Amniotic epithelial cell (primary cell): Measurements from ENCODE around the gene CNPY1.

Experiments
- DNase-seq: peaks from one replicate; pipeline ENCODE4 v3.0.0-alpha.2; 2010; ENCODE audit warnings: low read depth

The CNPY1 gene

DNA sequence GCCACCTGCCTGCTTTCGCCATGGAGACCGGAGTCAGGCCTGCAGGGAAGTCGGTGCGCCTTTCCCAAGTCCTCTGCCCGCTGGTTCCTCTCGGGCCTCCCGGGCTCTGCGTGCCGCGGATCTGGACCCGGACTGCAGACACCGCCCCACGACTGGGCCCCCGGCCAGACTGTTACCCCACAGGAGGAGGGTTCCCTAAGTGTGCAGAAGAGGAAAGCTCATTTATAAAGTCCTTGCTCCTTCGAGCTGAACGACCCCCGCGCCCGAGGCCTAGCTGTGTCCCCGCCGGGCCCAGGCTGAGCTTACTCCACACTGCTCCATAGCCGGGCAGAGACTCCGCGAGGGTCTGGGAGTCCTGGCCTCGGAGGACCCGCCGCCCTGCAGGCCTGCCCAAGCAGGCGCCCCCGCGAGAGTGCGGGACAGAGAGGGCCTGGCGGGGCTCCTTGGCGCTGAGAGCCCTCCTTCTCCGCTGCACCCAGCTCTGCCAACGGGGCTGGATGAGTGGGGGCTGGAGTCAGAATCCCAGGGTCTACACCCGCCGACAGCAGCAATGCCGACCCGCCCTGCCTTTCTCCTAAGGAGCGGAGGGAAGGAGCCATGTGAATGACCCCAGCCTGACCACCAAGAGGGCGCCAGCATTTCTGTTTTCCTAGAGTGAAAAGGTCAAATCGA is 80.1 kb downstream of the CNPY1 start:
- DNase-seq: no peak

DNA sequence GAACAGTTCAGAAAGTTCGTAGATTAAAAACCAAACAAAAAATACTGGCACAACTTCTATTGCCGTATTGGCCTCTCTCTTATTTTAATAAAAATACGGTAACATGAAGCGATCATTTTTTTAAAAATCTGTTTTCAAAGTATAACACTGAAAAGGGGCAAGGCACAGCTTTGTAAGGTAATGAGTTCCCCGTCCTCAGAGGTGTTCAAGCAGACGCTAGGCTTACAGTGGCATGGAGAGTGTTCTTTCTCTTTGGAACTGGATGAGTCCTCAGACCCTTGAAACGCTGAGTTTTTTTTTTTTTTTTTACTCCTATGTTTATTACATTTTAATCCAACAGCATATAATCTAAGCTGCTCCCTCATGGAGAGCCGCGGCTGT is 80.6 kb downstream of the CNPY1 start:
- no peak for DNase-seq

DNA sequence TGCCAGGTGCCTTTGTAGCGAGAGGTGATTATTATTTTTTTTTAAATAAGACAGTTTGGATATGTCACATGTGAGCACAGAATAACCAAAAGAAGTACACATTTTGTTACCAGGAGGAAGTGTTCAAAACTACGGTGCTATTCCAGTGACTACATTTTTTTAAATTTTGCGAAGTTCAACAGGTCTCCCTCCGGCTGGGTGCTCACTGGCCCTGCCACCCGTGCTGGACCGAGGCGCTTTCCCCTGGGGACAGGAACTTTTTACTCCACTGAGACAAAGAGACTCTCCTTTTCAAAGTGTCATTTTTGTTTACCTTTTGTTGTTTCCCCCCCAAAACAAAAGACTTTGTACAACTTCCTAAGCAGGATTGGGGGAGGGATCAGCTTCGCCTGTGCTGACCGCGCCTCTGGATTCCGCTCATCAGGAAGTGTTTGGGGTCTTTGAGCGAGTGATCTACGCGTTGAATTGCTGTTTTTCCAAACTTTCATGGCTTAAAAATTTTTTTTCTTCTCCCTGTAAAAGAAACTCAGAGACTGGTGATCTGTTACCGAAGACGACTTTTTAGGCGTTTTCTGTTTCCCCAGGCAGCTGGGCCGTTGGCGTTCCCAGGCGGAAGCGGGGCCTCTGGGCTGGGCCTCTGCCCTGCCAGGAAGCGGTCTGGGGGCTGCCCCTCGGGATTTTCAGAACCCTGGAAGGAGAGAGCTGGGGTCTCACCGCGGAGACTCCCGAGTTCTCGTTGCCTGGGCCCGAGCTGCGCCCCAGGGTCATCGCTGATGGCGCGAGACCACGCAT is 81.2 kb downstream of the CNPY1 start:
- no peak for DNase-seq

DNA sequence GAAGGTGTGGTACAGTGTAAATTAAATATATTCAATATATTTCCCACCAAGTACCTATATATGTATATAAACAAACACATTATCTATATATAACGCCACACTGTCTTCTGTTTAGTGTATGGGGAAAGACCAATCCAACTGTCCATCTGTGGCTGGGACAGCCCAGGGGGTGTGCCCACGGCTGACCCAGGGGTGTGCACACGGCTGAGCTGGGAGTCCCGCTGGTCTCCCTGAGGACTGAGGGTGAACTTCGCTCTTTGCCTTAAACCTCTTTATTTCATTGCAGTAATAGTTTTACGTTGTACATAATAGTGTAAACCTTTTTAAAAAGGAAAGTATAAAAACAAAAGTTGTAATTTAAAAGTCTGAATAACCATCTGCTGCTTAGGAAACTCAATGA is 82.2 kb downstream of the CNPY1 start:
- no peak for DNase-seq

DNA sequence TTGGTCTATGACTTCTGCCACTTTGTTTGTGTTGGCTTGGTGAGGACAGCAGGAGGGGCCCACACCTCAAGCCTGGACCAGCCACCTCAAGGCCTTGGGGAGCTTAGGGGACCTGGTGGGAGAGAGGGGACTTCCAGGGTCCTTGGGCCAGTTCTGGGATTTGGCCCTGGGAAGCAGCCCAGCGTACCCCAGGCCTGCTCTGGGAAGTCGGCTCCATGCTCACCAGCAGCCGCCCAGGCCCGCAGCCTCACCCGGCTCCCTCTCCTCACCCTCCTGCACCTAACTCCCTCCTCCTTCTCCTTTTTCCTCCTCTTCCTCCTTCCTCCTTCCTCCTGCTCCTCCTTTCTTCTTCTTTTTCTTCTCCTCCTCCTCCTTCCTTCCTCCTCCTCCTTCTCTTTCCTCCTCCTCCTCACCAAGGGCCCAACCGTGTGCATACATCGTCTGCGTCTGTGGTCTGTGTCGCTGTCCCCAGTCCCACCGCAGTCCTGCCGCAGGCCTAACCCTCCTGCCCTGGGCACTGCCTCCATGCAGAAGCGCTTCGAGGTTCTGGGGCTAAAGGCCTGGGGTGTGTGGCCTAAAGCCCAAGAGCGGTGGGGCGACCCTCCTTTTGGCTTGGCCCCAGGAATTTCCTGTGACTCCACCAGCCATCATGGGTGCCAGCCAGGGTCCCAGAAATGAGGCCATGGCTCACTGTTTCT is 83.1 kb downstream of the CNPY1 start:
- no peak for DNase-seq

DNA sequence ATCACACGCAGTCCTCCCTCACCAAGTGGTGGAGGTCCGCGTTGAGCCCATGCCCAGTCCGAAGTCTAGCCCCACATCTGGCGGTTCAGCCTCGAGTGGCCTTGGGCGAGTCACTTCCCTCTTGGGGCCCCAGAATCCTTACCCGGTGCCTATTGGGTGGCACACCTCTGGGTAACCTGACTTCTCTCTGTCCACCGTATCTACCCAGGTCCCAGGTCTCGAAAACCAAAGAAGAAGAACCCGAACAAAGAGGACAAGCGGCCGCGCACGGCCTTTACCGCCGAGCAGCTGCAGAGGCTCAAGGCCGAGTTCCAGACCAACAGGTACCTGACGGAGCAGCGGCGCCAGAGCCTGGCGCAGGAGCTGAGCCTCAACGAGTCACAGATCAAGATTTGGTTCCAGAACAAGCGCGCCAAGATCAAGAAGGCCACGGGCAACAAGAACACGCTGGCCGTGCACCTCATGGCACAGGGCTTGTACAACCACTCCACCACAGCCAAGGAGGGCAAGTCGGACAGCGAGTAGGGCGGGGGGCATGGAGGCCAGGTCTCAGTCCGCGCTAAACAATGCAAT is 84.1 kb downstream of the CNPY1 start:
- DNase-seq: no peak

DNA sequence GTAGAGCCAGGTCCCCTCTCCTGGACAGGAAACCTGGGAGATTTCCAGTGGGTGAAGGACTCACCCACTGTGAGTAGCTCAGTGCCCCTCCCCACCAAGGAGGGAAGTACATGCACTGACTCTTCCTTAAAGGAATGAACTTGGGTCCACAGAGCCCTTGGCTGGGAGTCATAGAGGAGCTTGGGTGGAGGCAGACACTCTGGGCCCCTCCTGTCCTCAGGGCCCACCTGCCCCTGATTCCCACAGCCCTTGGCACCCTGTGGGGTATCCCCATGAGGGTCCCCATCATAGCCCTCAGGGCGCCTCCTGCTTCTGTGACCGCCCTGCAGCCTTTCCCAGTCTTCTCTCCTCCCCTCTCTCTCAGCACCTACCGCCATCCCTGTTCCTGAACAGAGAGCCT is 84.7 kb downstream of the CNPY1 start:
- no peak for DNase-seq

DNA sequence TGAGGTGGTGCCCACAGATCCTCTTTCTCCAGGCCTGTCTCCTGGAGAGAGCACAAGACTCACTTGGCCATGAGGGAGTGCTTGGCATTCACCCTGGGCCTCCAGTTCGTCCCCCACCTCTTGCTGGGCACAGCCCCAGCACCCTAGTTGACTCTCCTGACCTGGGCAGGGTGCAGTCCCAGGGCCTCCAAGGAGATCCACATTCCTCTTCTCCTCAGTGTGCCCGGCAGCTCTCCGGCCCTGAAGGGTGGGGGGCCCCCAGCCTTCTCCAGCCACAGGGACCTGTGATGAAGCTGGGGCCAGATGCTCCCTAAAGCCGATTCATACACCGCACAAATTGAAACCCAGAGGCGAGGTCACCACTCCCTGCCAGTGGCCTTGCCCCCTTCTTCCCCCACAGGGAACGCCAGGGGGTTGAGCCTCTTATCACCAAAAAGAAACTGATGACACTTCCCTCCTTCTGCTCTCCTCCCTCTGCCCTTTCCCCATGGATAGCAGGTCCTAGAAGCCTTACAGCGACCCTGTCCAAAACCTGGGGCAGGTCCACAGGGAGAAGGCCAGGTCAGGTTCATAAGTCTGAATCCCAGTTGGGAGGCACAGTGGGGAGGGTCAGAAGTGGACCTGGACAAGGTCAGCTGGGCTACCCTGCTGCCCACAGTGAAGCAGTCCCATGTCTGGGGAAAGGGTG is 85.3 kb downstream of the CNPY1 start:
- no peak for DNase-seq

DNA sequence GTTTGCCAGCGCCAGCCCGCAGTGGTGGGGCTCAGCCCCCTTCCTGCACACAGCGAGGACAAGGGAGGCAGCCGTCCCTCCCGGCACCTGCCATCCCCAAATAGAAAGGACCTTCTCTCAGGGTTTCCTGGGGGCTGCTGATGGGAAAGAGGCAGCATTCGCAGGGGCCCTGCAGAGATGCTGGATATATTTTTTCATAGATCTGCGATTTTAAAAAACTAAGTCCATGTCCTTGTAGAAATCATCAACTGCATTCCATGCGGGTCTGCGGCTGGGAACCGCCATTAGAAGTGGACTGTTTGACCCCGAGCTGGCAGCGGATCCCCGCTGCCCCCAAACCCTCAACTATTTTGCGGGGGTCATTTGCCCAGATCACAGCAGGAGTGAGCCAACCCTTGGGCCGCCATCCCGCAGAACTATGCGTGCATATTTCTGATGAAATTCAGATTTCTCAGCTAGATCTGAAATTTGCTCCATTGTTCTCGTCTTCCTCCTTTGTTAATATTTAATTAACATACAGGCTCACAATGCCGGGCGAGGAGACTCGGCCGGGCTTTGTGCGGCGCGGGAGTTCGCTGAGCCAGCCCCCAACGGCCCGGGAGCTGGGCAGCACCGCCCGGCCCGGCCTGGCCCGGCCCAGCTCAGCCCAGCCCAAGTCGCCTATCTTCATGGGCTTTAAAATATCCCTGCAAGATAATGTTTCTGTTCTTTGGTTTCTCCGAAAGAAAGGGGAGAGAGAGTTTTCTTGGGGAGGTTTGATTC is 86.5 kb downstream of the CNPY1 start:
- no peak for DNase-seq

DNA sequence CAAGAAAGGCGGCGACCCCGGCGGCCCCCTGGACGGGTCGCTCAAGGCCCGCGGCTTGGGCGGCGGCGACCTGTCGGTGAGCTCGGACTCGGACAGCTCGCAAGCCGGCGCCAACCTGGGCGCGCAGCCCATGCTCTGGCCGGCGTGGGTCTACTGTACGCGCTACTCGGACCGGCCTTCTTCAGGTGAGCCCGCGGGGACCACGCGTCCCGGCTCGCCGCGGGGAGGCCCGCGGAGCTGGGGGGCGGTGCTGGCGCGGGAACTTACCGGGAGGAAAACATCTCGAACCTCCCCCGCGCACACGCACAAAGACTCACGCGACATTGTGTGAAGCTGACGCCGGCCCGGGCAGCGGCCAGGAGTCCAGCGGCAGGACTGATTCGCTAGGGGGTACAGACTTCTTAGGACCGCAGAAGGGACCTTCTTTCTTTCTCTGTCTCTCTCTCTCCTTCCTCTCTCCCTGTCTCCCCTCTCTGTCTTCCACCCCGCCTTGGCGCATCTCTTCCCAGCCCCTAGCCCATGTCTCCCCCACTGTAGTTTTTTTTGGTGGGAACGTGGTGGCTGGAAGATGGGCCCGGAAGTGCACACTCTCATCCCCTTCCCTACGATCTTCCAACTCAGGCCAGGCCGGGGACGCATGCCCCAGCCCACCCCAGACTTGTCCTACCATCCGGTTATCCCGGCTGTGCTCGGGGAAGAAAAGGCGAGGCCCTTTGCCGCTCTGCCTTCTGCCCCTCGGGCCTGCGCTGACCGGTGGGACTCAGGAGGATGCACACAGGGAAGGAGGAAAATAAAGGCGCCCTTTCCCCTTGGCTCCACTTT is 87.3 kb downstream of the CNPY1 start:
- DNase-seq: no peak

DNA sequence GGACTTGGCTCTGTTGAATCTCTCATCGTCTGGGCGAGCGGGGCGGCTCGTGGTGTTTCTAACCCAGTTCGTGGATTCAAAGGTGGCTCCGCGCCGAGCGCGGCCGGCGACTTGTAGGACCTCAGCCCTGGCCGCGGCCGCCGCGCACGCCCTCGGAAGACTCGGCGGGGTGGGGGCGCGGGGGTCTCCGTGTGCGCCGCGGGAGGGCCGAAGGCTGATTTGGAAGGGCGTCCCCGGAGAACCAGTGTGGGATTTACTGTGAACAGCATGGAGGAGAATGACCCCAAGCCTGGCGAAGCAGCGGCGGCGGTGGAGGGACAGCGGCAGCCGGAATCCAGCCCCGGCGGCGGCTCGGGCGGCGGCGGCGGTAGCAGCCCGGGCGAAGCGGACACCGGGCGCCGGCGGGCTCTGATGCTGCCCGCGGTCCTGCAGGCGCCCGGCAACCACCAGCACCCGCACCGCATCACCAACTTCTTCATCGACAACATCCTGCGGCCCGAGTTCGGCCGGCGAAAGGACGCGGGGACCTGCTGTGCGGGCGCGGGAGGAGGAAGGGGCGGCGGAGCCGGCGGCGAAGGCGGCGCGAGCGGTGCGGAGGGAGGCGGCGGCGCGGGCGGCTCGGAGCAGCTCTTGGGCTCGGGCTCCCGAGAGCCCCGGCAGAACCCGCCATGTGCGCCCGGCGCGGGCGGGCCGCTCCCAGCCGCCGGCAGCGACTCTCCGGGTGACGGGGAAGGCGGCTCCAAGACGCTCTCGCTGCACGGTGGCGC is 88.1 kb downstream of the CNPY1 start, which contains the start of gene EN2:
Gene EN2, plus strand, starts transcription at position 19 of the 767 bp plus-strand sequence. Its CDS starts 249 bp downstream, at position 268.
- no peak for DNase-seq

DNA sequence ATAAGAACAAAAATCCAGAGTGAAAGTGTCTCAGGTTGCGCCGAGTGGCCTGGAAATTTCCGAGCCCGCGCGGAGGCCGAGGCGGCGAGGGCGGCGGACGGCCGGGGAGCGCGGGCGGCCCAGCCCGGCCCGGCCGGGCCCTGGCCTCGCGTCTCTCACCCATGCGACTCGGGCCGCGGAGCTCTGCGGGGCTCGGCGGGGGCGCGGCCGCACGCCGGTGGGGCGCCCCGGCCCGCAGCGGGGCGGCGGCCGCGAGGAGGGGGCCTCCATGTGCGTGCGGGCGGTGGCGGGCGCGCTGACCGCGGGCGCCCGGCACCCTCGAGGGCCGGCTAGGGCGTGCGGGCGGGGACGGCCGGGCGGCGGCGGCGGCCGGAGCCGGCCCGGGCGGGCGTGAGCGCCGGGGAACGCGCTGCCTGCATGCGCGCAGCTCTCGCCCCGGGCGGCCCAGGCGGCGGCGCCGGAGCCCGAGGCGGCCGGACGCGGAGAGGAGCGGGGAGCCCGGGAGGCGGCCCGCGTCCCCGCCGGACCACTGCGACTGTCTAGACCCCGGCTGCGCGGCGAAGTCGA is 88.7 kb downstream of the CNPY1 start:
- DNase-seq: no peak

DNA sequence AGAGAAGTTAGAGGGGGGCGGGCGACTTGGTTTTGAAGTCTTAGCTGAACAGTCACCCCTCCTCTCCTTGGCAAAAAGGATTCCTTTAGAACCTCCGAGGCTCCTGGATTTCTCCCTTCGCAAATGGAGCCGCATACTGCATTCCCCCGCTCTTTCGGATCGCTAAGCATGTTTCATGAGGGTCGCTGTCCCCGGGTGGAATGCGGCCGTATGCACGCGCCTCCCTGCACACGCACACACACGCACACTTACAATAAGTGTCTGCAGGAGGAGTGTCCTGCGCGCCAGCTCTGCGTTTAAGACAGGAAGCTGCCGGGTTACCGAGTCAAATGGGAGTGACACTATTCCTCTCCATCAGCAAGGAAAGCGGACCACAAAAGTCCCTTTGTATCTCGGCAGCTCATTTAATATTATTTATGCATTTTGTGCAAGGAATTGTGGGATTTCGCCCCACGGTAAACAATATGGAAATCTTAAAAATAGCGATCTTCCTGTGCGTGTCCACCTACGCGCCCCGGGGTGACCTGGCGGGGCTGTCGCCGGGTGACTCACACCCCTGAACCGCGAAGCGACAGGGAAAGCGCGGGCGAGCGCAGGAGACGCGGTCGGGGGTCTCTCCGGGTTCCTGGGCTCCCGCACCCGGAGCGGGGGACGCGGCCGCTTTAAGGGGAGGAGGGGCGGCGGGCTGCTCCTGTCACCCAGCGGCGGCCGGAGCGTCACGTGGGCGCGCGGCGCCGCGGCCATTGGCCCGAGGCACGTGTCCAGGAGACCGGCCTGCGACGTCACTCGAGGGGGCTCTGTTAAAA is 89.4 kb downstream of the CNPY1 start:
- DNase-seq: peak; percentile 20

DNA sequence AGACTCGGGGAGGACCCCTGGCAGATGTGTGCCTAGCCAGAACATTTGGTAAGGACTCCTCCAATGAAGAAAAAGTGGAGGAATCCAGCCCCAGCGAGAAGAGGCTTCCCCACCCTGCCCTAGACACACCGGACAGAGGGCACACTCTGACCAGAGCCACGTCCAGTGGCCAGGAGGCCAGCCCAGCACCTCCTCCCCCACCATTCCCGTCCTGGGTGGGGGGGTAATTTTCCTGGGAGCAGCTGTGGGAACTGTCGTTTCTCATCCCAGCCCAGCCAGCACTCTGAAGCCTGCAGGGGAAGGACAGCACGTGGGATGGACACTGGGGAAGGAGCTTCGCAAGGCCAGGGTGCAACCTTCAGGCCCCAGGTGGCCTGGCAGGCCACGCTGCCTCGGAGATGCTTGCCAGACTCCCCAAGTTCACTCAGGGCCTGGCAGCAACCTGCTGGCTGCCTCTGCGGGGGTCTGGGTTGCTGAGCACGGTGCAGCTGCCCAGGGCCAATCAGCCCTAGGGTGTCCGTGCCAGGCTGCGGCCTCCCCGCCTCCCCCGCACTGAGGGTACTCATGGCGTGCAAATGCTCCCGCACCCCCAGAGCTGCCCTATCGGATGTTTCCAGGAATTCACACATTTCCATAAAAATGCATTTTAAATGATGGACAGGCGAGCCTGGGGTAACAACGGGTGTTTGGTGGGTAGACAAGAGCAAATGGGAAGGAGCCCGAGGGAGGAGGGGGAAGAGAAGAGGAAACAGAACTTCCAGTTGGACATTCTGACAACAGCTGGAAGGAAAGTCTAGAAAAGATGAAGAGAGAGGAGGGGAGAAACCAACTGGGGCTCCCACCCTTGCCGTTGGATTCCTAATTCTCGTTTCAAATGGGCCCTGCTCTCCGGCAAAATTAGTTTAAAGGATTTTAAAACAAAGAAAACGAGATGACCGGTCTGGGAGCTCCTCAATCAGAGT is 90.3 kb downstream of the CNPY1 start:
- DNase-seq: no peak

DNA sequence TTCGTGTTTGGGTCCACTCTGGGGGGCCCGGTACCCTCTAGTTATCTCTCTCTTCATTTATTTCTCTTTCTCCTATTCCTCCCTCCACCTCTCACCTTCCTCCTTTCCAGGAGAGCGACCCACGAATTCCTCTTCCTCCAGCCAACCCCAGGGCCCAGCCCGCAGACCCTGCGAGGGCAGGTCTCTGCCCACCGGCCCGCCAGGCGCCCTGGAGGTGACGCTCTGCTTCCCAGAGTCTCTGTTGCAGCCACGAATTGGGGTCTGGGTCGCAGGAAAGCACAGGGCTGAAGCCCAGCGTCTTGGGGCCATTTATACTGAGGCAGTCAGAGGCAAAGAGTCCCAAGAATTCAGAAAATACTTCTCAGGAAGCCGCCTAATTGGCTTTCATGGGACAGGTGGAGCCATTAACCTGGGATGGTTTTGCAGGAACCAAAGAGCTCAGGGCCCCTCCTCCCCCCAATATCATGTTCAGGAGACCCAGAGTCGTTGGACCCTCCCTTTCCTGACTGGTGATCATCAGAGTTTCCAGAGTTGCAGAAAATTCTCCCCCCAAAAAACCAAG is 91.1 kb downstream of the CNPY1 start:
- DNase-seq: no peak

DNA sequence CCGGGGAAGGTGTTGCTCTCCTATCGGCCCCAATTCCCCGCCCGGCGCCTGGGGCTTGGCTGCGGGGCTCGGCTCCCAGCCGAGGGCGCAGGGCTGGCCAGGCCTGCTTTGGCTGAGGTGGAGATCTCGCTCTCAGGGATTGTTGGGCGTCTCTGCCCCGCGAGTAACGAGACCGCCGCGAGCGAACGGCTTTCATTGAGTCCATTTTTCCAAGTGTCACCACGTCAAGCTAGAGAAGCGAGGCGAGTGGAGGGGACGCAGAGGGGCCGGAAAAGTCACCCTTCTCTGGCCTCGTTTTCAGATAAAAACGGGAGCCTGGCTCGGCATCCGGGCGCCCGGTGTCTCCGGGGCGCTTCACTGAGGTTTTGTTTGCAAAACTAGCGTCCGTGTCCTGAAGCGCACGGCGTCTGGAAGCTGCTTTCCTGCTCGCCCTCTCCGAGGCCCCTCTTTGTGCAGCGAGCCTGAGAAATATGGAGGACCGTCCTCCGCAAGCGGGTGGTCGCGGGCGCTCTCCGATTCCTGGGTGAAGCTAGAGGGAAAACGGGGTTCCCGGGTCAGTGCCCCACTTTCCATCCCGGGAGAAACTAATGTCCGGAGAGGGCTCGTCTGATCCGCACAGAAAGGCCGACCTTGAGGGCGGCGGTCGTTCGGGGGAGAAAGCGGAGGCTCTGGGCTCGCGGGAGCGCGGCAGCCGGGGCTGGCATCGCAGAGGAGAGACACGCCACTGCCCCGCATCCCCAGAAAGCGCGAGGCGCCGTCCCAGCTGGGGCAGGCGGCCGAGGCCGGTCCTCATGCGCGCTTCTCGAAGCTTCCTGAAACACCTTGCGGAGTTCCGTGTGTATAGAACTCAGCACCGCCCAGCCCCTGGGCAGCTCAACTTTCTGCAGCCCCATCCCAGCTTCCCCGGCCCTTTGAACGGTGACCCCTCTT is 91.9 kb downstream of the CNPY1 start:
- DNase-seq: no peak
